ENCODE data around the gene ATP23. TPM values are rescaled to one million over a fixed set of nuclear protein-coding genes. Genes with fewer than 3 reads are reported as not detected.

Gene ATP23
- total RNA-seq = 6.8 and 7.9 TPM in 2 replicates

GRCh38 chr12:57941165-57941894 lies at the start of gene ATP23:
Gene ATP23 (plus strand): TSS chr12:57941567. CDS start chr12:57941702, 135 bp downstream.

Other genes starting within 250 kb of the ATP23 start
- 386 and 569 TPM in 2 replicates for gene OS9, start 247.4 kb upstream of the ATP23 start, total RNA-seq
- 0.23 and 0.30 TPM in 2 replicates for gene AGAP2, start 202.8 kb upstream of the ATP23 start, total RNA-seq
- 48.1 and 80.5 TPM in 2 replicates for gene TSPAN31, start 196.5 kb upstream of the ATP23 start, total RNA-seq
- gene CDK4, start 189.3 kb upstream of the ATP23 start, total RNA-seq = 157 and 222 TPM in 2 replicates
- 1.7 and 3.3 TPM in 2 replicates for gene MARCHF9, start 186.5 kb upstream of the ATP23 start, total RNA-seq
- 0.59 and 0.74 TPM in 2 replicates for gene CYP27B1, start 174.5 kb upstream of the ATP23 start, total RNA-seq
- 2.7 and 6.1 TPM in 2 replicates for gene METTL1, start 169.5 kb upstream of the ATP23 start, total RNA-seq
- 4.7 and 7.4 TPM in 2 replicates for gene EEF1AKMT3, start 169.0 kb upstream of the ATP23 start, total RNA-seq
- gene TSFM, start 158.8 kb upstream of the ATP23 start, total RNA-seq = 13.1 and 15.5 TPM in 2 replicates
- 2.0 and 4.2 TPM in 2 replicates for gene AVIL, start 122.8 kb upstream of the ATP23 start, total RNA-seq
- gene CTDSP2, start 94.8 kb upstream of the ATP23 start, total RNA-seq = 38.6 and 54.2 TPM in 2 replicates